Right atrium auricular region (tissue), 2 donors: ENCODE data around the gene SIGMAR1. TPM values are rescaled to one million over a fixed set of nuclear protein-coding genes. Genes with fewer than 3 reads are reported as not detected.

Experiments used
- DNase-seq: peaks from one replicate; pipeline ENCODE4 v3.0.0-alpha.2; 2019; ENCODE audit warnings: low spot score
- H3K27ac ChIP-seq, 2 donors: fragments of 200-600 bp; sonication (generic); 1 replicate in 1 of 2; 2 replicates in 1 of 2; pipeline ENCODE4 v1.5.1; 2016 to 2019
- H3K27me3 ChIP-seq, 2 donors: fragments of 200-600 bp; sonication (generic); one replicate each; pipeline versions ENCODE4 v1.5.1 to v1.6.0; 2017 to 2019
- H3K36me3 ChIP-seq: fragments of 200-600 bp; sonication (generic); one replicate; pipeline ENCODE4 v1.5.1; 2016
- H3K4me1 ChIP-seq, 2 donors: fragments of 200-600 bp; sonication (generic); one replicate each; pipeline versions ENCODE4 v1.5.1 to v1.6.0; 2017 to 2019
- H3K4me3 ChIP-seq, 2 donors: fragments of 200-600 bp; sonication (generic); 1 replicate in 1 of 2; 2 replicates in 1 of 2; pipeline ENCODE4 v1.5.1; 2017 to 2019; ENCODE audit warnings: mild to moderate bottlenecking in 1 of 2, moderate library complexity in 1 of 2
- H3K9me3 ChIP-seq, 2 donors: fragments of 200-600 bp; sonication (generic); one replicate each; pipeline ENCODE4 v1.5.1; 2019
- CTCF ChIP-seq, 2 donors: fragments of 200-600 bp; sonication (generic); IDR thresholded peaks; one replicate each; pipeline ENCODE4 v1.5.1; 2019; ENCODE audit warnings: antibody characterized with exemption in 2 of 2
- total RNA-seq, 2 donors: library from RNA; depleted of rRNA; stranded (reverse); fragments of >200 nt; gene quantifications; one replicate each; pipeline ENCODE4 v1.1.0, GENCODE V29; 2016

Gene SIGMAR1
- total RNA-seq, 2 donors from 2014 or later: 52.2 to 70.7 TPM

DNA sequence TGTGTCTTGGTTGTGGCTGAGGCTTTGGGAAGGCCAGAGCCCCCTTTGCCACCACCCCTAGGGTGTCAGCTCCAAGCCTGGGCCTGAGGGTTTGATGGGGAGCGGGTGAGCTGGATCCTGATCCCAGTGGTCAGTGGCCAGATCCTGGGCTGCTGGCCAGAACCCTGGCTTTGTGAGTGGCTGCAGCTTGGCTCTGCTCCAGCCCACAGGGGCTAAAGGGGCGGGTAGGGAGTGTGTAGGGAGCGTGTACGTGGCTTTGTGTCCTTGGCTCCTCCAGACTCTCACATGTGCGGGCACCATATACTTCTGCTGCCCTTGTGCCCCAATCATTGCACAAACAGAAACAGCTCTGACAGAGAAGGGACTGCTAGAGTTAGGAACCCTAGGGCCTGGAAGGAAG lies 13.2 kb upstream of the SIGMAR1 start:
- H3K4me1 ChIP-seq: peaks cover 0 to 79% of the 10 kb centered on the region in 2 donors
- H3K4me3 ChIP-seq: no peak overlapping the region
- no peaks in the 10 kb centered on the region for H3K27me3 ChIP-seq
- H3K36me3 ChIP-seq: peaks cover 20% of the 10 kb centered on the region
- no peaks in the 10 kb centered on the region for H3K9me3 ChIP-seq
- no peak for DNase-seq
- no peak for TF ChIP-seq CTCF (IDR thresholded peaks at IDR 0.05)
- H3K27ac ChIP-seq: peak overlapping the region; percentile 85 to 93

DNA sequence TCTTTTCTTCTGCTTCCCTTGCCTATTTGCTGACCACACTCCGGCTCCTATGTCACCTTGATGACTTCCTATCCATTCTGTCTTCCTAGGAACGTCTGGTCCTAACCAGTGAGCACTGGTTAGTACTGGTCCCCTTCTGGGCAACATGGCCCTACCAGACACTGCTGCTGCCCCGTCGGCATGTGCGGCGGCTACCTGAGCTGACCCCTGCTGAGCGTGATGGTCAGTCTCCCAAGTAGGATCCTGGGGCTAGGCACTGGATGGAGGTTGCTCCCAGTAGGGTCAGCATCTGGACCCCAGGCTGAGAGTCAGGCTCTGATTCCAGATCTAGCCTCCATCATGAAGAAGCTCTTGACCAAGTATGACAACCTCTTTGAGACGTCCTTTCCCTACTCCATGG lies 11.1 kb upstream of the SIGMAR1 start:
- DNase-seq: no peak
- Histone ChIP-seq H3K27ac (no peak overlapping the region), H3K4me1 (peaks cover 0 to 57% of the 10 kb centered on the region in 2 donors), H3K9me3 (no peaks in the 10 kb centered on the region), H3K36me3 (peaks cover 20% of the 10 kb centered on the region), H3K27me3 (no peaks in the 10 kb centered on the region), H3K4me3 (no peak overlapping the region)
- TF ChIP-seq CTCF (IDR thresholded peaks at IDR 0.05): no peak

- TF ChIP-seq CTCF (IDR thresholded peaks at IDR 0.05): no peak
- Histone ChIP-seq H3K27ac (peak overlapping the region; percentile 84 to 87), H3K4me3 (peak overlapping the region; percentile 49 to 71), H3K27me3 (no peaks in the 10 kb centered on the region), H3K9me3 (no peaks in the 10 kb centered on the region), H3K4me1 (peaks cover 0 to 47% of the 10 kb centered on the region in 2 donors), H3K36me3 (peaks cover 20% of the 10 kb centered on the region)
- no peak for DNase-seq
These were observed 10.1 kb upstream of the SIGMAR1 start for GRCh38 chr9:34647651-34648050.

DNA sequence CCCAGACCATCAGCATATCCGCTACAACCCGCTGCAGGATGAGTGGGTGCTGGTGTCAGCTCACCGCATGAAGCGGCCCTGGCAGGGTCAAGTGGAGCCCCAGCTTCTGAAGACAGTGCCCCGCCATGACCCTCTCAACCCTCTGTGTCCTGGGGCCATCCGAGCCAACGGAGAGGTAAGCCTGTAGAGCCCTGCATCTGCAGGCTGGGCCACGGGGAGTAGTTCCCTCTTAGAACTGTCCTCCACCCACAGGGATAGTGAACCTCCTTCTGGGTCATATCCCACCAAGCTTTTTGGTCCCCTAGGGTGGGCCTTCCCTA lies 9.5 kb upstream of the SIGMAR1 start:
- Histone ChIP-seq H3K9me3 (no peaks in the 10 kb centered on the region), H3K36me3 (peaks cover 20% of the 10 kb centered on the region), H3K27ac (peak overlapping the region; percentile 84 to 87), H3K4me1 (peaks cover 0 to 42% of the 10 kb centered on the region in 2 donors), H3K27me3 (no peaks in the 10 kb centered on the region), H3K4me3 (peak overlapping the region; percentile 49 to 71)
- DNase-seq: no peak
- no peak for TF ChIP-seq CTCF (IDR thresholded peaks at IDR 0.05)

DNA sequence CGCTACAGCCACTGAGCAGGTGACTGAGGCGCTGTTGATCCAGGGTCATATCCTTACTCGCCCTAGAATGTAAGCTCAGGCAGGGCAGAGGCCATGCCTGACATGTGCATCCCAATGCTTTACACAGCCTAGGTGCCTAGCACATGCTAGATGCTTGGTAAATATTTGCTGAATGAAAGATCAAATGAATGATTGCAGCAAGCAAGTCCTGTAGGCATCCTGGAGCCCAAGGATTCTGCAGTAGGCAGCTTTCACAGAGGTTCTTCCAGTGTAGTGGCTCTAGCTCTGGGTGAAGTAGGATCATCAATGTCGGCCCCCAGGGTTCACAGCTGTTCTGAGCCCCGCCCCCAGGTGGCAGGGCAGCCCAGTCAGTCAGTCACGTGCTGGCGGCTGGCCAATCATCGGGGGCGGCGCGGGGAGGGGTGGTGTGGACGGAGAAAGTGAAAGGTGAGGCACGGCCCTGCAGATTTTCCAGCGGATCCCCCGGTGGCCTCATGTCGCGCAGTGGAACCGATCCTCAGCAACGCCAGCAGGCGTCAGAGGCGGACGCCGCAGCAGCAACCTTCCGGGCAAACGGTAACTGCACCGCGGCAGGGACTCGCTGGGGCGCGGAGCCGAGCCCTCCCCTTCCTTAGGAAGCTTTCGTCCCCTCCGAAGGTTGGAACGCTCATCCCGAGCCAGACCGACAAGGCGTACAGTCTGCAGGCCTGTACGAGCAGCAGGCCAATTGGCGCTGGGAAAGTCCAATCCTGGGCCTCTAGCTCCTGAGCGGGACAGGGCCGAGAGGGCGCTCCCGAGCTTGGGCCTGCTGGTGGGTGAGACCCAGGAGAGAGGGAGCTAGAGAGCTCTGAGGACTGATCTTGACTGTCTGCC lies 8.9 kb upstream of the SIGMAR1 start, which contains the start of gene GALT:
Gene GALT, plus strand, starts transcription at position 465 of the 873 bp plus-strand sequence. Its CDS starts 30 bp downstream, at position 495.
- Histone ChIP-seq H3K27me3 (no peaks in the 10 kb centered on the region), H3K36me3 (peaks cover 20% of the 10 kb centered on the region), H3K27ac (peak within 1 kb of the TSS; percentile 84 to 87), H3K9me3 (no peaks in the 10 kb centered on the region), H3K4me1 (peaks cover 0 to 38% of the 10 kb centered on the region in 2 donors), H3K4me3 (peak within 1 kb of the TSS; percentile 49 to 71)
- TF ChIP-seq CTCF (IDR thresholded peaks at IDR 0.05): peak; percentile 35 to 56
- DNase-seq: peak; percentile 96
